ENCODE measurements around the gene ULK4.

Gene ULK4

GRCh38 chr3:41523897-41524296, 438.0 kb downstream of the ULK4 start:
- DNase-seq (ENCODE audit: low read depth), result no peak
- H3K4me3 ChIP-seq (ENCODE audit: low read length), result no peak overlapping the region
- TF ChIP-seq, protein P1, sequence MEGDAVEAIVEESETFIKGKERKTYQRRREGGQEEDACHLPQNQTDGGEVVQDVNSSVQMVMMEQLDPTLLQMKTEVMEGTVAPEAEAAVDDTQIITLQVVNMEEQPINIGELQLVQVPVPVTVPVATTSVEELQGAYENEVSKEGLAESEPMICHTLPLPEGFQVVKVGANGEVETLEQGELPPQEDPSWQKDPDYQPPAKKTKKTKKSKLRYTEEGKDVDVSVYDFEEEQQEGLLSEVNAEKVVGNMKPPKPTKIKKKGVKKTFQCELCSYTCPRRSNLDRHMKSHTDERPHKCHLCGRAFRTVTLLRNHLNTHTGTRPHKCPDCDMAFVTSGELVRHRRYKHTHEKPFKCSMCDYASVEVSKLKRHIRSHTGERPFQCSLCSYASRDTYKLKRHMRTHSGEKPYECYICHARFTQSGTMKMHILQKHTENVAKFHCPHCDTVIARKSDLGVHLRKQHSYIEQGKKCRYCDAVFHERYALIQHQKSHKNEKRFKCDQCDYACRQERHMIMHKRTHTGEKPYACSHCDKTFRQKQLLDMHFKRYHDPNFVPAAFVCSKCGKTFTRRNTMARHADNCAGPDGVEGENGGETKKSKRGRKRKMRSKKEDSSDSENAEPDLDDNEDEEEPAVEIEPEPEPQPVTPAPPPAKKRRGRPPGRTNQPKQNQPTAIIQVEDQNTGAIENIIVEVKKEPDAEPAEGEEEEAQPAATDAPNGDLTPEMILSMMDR (conservative IDR thresholded peaks at IDR 0.05; ENCODE audit: low read depth, low read length), result no peak

DNA sequence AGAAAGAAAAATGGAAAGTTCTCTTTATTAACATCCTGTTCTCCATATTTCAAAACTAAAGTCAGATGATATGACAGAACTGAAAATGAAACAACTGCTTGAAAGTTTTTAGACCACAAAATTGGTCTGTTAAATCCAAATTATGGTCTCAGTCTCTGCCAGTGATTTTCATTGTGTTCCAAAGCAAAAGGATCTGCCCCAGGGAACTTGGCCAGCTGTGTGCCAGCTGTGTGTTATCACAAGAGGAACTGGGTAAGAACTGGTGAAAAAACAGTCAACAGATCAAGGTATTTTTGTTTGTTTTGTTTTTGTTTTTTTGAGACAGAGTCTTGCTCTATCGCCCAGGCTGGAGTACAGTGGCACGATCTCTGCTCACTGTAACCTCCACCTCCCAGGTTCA, 439.3 kb downstream of the ULK4 start:
- no peak overlapping the region for H3K4me3 ChIP-seq (ENCODE audit: low read length)
- DNase-seq (ENCODE audit: low read depth), result no peak
- TF ChIP-seq, protein P1 (conservative IDR thresholded peaks at IDR 0.05; ENCODE audit: low read depth, low read length), result no peak

- DNase-seq (ENCODE audit: low read depth), result no peak
- TF ChIP-seq, protein P1 (conservative IDR thresholded peaks at IDR 0.05; ENCODE audit: low read depth, low read length), result no peak
- H3K4me3 ChIP-seq (ENCODE audit: low read length), result no peak overlapping the region
Observed at GRCh38 chr3:41521010-41521655, 440.8 kb downstream of the ULK4 start.

GRCh38 chr3:41519746-41520145, 442.2 kb downstream of the ULK4 start:
- TF ChIP-seq, protein P1 (conservative IDR thresholded peaks at IDR 0.05; ENCODE audit: low read depth, low read length), result no peak
- no peak for DNase-seq (ENCODE audit: low read depth)
- H3K4me3 ChIP-seq (ENCODE audit: low read length), result no peak overlapping the region

- TF ChIP-seq, protein P1 (conservative IDR thresholded peaks at IDR 0.05; ENCODE audit: low read depth, low read length), result no peak
- DNase-seq (ENCODE audit: low read depth), result no peak
- no peak overlapping the region for H3K4me3 ChIP-seq (ENCODE audit: low read length)
Observed at GRCh38 chr3:41518626-41519025, 443.3 kb downstream of the ULK4 start.

DNA sequence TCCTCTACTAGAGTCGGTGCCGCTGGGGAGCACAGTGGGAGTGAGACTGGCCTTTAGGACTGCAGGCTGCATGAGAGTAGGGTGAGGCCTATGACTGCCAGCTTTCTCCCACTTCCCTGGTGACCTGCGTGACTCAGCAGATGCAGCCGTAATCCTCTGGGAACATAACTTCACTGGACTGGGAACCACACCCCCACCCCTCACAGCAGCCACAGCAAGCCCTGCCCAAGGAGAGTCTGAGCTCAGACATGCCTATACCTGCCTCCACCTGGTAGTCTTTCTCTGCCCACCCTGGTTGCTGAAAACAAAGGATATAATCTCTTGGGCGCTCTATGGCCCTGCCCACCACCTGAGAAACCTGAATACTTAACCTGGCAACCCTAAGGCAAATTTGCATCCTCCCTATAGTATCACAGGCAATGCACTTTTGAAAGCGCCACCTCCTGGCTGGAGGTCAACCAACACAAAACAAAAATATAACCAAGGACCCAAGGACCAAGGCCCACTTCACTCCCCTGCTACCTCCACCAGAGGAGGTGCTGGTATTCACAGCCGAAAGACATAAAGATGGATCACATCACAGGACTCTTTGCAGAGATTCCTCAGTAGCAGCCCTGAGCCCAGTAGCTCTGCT, 453.7 kb downstream of the ULK4 start:
- peak; percentile 36 for DNase-seq (ENCODE audit: low read depth)
- TF ChIP-seq, protein P1 (conservative IDR thresholded peaks at IDR 0.05; ENCODE audit: low read depth, low read length), result peak; percentile 25

More for the DNA sequence above, 453.7 kb downstream of the ULK4 start:
- H3K4me3 ChIP-seq (ENCODE audit: low read length), result no peak overlapping the region
